Mesendoderm (in vitro differentiated cells): ENCODE measurements around the gene UBAC2.

Source experiments
- DNase-seq: peaks from one replicate; pipeline ENCODE4 v3.0.0; 2013
- H2AK5ac ChIP-seq: 2 replicates; pipeline ENCODE4 v1.6.1; 2013; ENCODE audit warnings: low read length, inconsistent platforms
- H2BK120ac ChIP-seq: 2 replicates; pipeline ENCODE4 v1.6.1; 2013; ENCODE audit warnings: low read depth, mild to moderate bottlenecking, low read length, moderate library complexity, mixed read lengths
- H2BK15ac ChIP-seq: replicated peaks from 2 replicates; pipeline ENCODE4 v1.6.1; 2013; ENCODE audit warnings: low read depth, mild to moderate bottlenecking, moderate library complexity
- H2BK5ac ChIP-seq: 2 replicates; pipeline ENCODE4 v1.6.1; 2013; ENCODE audit warnings: low read length, inconsistent platforms
- H3K18ac ChIP-seq: 2 replicates; pipeline ENCODE4 v1.6.1; 2013; ENCODE audit warnings: mild to moderate bottlenecking, low read length, mixed read lengths
- H3K23ac ChIP-seq: one replicate; pipeline ENCODE4 v1.6.1; 2013; ENCODE audit warnings: low read length
- H3K27ac ChIP-seq: 2 replicates; pipeline ENCODE4 v1.5.1; 2013; ENCODE audit warnings: low read depth, mild to moderate bottlenecking, inconsistent platforms, low read length, moderate library complexity
- H3K27me3 ChIP-seq: 2 replicates; pipeline ENCODE4 v1.6.1; 2013; ENCODE audit warnings: low read length, control low read depth, mild to moderate bottlenecking, inconsistent platforms; ENCODE audit not compliant: insufficient read depth, poor library complexity
- H3K36me3 ChIP-seq: 2 replicates; pipeline ENCODE4 v1.6.1; 2013; ENCODE audit warnings: low read length, inconsistent platforms; ENCODE audit not compliant: control insufficient read depth, insufficient read depth
- H3K4ac ChIP-seq: one replicate; pipeline ENCODE4 v1.6.1; 2013; ENCODE audit warnings: low read depth, mild to moderate bottlenecking, low read length, moderate library complexity
- H3K4me1 ChIP-seq: 2 replicates; pipeline ENCODE4 v1.6.1; 2013; ENCODE audit warnings: low read depth, low read length, inconsistent platforms; ENCODE audit not compliant: control insufficient read depth
- H3K4me2 ChIP-seq: 2 replicates; pipeline ENCODE4 v1.6.1; 2013; ENCODE audit warnings: low read length
- H3K4me3 ChIP-seq: 2 replicates; pipeline ENCODE4 v1.5.1; 2013; ENCODE audit warnings: mild to moderate bottlenecking, low read length
- H3K56ac ChIP-seq: one replicate; pipeline ENCODE4 v1.6.1; 2013; ENCODE audit warnings: low read length
- H3K79me1 ChIP-seq: 2 replicates; pipeline ENCODE4 v1.6.1; 2013; ENCODE audit warnings: low read length, inconsistent platforms
- H3K79me2 ChIP-seq: 2 replicates; pipeline ENCODE4 v1.6.1; 2013; ENCODE audit warnings: mild to moderate bottlenecking, low read length; ENCODE audit not compliant: control insufficient read depth, insufficient read depth
- H3K9ac ChIP-seq: 2 replicates; pipeline ENCODE4 v1.6.1; 2013; ENCODE audit warnings: low read length, inconsistent platforms
- H4K5ac ChIP-seq: one replicate; pipeline ENCODE4 v1.6.1; 2013; ENCODE audit warnings: low read length
- H4K8ac ChIP-seq: one replicate; pipeline ENCODE4 v1.6.1; 2013; ENCODE audit warnings: low read depth, mild to moderate bottlenecking, control low read depth, low read length, moderate library complexity
- WGBS: extraction: QIAGEN DNeasy Blood & Tissue Kit; methylation state at CpG from one replicate; pipeline ENCODE4 v1.1.7; 2013; ENCODE audit warnings: low lambda C conversion rate, missing lambda C conversion rate; ENCODE audit not compliant: insufficient coverage; ENCODE audit errors: extremely low coverage; 5-methylcytosine and 5-hydroxymethylcytosine counted together

Gene UBAC2

GRCh38 chr13:99374169-99374991 lies 173.7 kb downstream of the UBAC2 start:
- Histone ChIP-seq H4K8ac (no peak overlapping the region), H3K27ac (no peak overlapping the region), H3K36me3 (peaks cover 2% of the 10 kb centered on the region)

GRCh38 chr13:99374994-99375737 lies 174.5 kb downstream of the UBAC2 start:
- Histone ChIP-seq H4K5ac (no peak overlapping the region), H2BK120ac (no peak overlapping the region), H2AK5ac (no peak overlapping the region), H3K4me1 (no peaks in the 10 kb centered on the region), H3K27ac (no peak overlapping the region), H3K4me2 (no peak overlapping the region), H2BK15ac (no peak overlapping the region), H3K23ac (no peak overlapping the region), H3K79me2 (no peaks in the 10 kb centered on the region), H4K8ac (no peak overlapping the region), H3K4ac (no peak overlapping the region), H3K27me3 (no peaks in the 10 kb centered on the region), H2BK5ac (no peak overlapping the region), H3K36me3 (peaks cover 2% of the 10 kb centered on the region), H3K9ac (no peak overlapping the region), H3K4me3 (no peak overlapping the region), H3K56ac (no peak overlapping the region), H3K79me1 (no peaks in the 10 kb centered on the region), H3K18ac (no peak overlapping the region)
- no CpG with 5 or more reads among the region's 12 CpGs for WGBS
- no peak for DNase-seq

More at GRCh38 chr13:99374169-99374991, 173.7 kb downstream of the UBAC2 start:
- Histone ChIP-seq H2BK120ac (no peak overlapping the region), H3K4me3 (no peak overlapping the region), H3K79me2 (no peaks in the 10 kb centered on the region), H3K27me3 (no peaks in the 10 kb centered on the region), H3K23ac (no peak overlapping the region), H3K18ac (no peak overlapping the region), H4K5ac (no peak overlapping the region), H2BK5ac (no peak overlapping the region), H3K4me1 (no peaks in the 10 kb centered on the region), H3K9ac (no peak overlapping the region), H3K4ac (no peak overlapping the region), H2AK5ac (no peak overlapping the region), H3K56ac (no peak overlapping the region), H3K4me2 (no peak overlapping the region), H3K79me1 (no peaks in the 10 kb centered on the region), H2BK15ac (no peak overlapping the region)
- no peak for DNase-seq
- WGBS = no CpG with 5 or more reads among the region's 10 CpGs

GRCh38 chr13:99375738-99376080 lies 175.1 kb downstream of the UBAC2 start:
- no peak overlapping the region for H2AK5ac ChIP-seq
- no peaks in the 10 kb centered on the region for H3K4me1 ChIP-seq
- H3K18ac ChIP-seq = no peak overlapping the region
- no peak overlapping the region for H3K9ac ChIP-seq
- H3K27me3 ChIP-seq = no peaks in the 10 kb centered on the region
- no peak overlapping the region for H2BK120ac ChIP-seq
- H2BK15ac ChIP-seq = no peak overlapping the region
- H4K5ac ChIP-seq = no peak overlapping the region
- H3K79me2 ChIP-seq = no peaks in the 10 kb centered on the region
- DNase-seq = no peak
- no peak overlapping the region for H3K56ac ChIP-seq
- peaks cover 2% of the 10 kb centered on the region for H3K36me3 ChIP-seq
- no peak overlapping the region for H3K4me3 ChIP-seq
- no peak overlapping the region for H3K4ac ChIP-seq
- no peaks in the 10 kb centered on the region for H3K79me1 ChIP-seq
- no peak overlapping the region for H3K4me2 ChIP-seq
- H4K8ac ChIP-seq = no peak overlapping the region
- no peak overlapping the region for H3K27ac ChIP-seq
- H3K23ac ChIP-seq = no peak overlapping the region
- WGBS = no CpG with 5 or more reads among the region's 2 CpGs
- H2BK5ac ChIP-seq = no peak overlapping the region

DNA sequence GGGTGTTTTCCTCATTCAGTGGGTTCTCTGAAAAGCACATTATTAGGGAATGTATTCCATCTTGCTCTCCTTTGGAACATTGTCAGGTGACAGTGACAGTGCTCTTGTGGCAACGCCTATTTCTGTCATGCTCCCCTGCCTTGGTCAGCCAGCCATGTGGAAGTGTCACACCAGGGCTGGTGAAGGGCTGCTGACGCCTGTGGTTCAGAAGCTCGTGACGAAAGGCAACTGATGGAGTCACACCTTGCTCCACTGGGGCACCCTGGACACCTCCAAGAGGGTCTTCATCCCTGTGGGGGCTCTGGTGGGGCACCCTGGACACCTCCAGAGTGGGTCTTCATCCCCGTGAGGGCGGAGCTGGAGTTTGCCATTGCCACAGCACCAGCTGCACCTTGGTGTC lies 175.5 kb downstream of the UBAC2 start:
- Histone ChIP-seq H4K8ac (no peak overlapping the region), H3K4me1 (no peaks in the 10 kb centered on the region), H2BK15ac (no peak overlapping the region), H3K36me3 (peaks cover 2% of the 10 kb centered on the region), H3K56ac (no peak overlapping the region), H3K79me1 (peaks cover 1% of the 10 kb centered on the region), H3K4me2 (no peak overlapping the region), H3K9ac (no peak overlapping the region), H3K27me3 (no peaks in the 10 kb centered on the region), H3K4ac (no peak overlapping the region), H3K23ac (no peak overlapping the region), H3K18ac (no peak overlapping the region), H4K5ac (no peak overlapping the region), H2BK120ac (no peak overlapping the region), H3K27ac (no peak overlapping the region), H3K4me3 (no peak overlapping the region), H2BK5ac (no peak overlapping the region), H3K79me2 (no peaks in the 10 kb centered on the region), H2AK5ac (no peak overlapping the region)
- WGBS = no CpG with 5 or more reads among the region's 6 CpGs
- no peak for DNase-seq

DNA sequence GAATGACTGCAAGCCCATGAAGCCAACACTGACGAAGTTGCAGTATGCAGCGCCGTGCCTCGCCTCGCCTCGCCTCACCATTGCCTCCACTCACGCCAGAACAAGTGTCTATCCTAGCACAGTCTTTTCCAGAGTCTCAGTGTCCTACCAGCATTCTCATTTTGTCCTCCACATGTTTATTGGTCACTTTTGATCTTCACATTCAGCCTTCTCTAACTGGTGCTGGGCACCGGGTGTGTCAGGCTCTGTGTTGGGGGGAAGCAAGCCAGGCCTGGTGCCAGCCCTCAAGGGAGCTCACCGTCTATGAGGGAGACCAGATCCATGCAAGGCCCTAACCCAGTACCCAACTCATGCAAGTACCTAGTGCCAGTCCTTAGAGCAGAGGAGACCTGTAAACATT lies 176.3 kb downstream of the UBAC2 start:
- Histone ChIP-seq H3K27ac (no peak overlapping the region), H3K56ac (no peak overlapping the region), H3K79me2 (no peaks in the 10 kb centered on the region), H3K23ac (no peak overlapping the region), H3K4me1 (no peaks in the 10 kb centered on the region), H3K27me3 (no peaks in the 10 kb centered on the region), H3K4me3 (no peak overlapping the region), H2AK5ac (no peak overlapping the region), H2BK15ac (no peak overlapping the region), H4K5ac (no peak overlapping the region), H2BK5ac (no peak overlapping the region), H3K4ac (no peak overlapping the region), H3K79me1 (peaks cover 1% of the 10 kb centered on the region), H4K8ac (no peak overlapping the region), H3K9ac (no peak overlapping the region), H2BK120ac (no peak overlapping the region), H3K36me3 (peaks cover 2% of the 10 kb centered on the region), H3K4me2 (no peak overlapping the region), H3K18ac (no peak overlapping the region)
- no peak for DNase-seq
- WGBS = no CpG with 5 or more reads among the region's 9 CpGs
